ENCODE data around the gene ISCU. TPM values are rescaled to one million over a fixed set of nuclear protein-coding genes. Genes with fewer than 3 reads are reported as not detected.

Gene ISCU
- total and polyA plus RNA-seq, 10 donors = 98.9 to 220 (median 160) TPM

GRCh38 chr12:108576660-108577234, 14.4 kb downstream of the ISCU start:
- Histone ChIP-seq H3K36me3 (no peaks in the 10 kb centered on the region), H3K27ac (no peak overlapping the region), H3K9me3 (no peaks in the 10 kb centered on the region), H3K4me3 (no peak overlapping the region), H3K27me3 (replicated peaks in 1 of 7) (no peaks in the 10 kb centered on the region), H3K4me1 (peaks cover 0 to 41% (median 8%) of the 10 kb centered on the region in 6 donors)
- intact Hi-C loops (cut with DNase I; ENCODE audit: low total_unique reads) = no loop called here
- TF ChIP-seq POLR2AphosphoS5 (IDR thresholded peaks at IDR 0.05) (no peak), POLR2A (IDR thresholded peaks at IDR 0.05) (no peak)
- TF ChIP-seq, protein P1, sequence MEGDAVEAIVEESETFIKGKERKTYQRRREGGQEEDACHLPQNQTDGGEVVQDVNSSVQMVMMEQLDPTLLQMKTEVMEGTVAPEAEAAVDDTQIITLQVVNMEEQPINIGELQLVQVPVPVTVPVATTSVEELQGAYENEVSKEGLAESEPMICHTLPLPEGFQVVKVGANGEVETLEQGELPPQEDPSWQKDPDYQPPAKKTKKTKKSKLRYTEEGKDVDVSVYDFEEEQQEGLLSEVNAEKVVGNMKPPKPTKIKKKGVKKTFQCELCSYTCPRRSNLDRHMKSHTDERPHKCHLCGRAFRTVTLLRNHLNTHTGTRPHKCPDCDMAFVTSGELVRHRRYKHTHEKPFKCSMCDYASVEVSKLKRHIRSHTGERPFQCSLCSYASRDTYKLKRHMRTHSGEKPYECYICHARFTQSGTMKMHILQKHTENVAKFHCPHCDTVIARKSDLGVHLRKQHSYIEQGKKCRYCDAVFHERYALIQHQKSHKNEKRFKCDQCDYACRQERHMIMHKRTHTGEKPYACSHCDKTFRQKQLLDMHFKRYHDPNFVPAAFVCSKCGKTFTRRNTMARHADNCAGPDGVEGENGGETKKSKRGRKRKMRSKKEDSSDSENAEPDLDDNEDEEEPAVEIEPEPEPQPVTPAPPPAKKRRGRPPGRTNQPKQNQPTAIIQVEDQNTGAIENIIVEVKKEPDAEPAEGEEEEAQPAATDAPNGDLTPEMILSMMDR (IDR thresholded peaks at IDR 0.05 in 8 of 11, conservative IDR thresholded peaks at IDR 0.05 in 3 of 11) = no peak
- whole genome bisulfite sequencing, 5 donors = 54 to 79% (median 62%) methylated on average over 6 of the region's 6 CpGs
- no peak for DNase-seq

DNA sequence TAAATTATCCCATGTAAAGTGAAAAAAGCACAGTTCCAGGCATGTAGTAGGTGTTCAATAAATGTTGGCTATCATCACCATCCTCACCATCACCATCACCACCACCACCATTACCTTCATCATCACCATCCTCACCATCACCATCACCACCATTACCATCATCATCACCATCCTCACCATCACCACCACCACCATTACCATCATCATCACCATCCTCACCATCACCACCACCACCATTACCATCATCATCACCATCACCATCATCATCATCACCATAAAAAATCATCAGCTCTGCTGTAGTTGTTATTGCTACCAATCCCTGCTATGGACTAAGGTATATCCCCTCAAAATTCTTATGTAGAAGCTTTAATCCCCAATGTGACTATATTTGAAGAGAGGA, 15.1 kb downstream of the ISCU start:
- intact Hi-C loops (cut with DNase I; ENCODE audit: low total_unique reads) = no loop called here
- Histone ChIP-seq H3K36me3 (no peaks in the 10 kb centered on the region), H3K27ac (no peak overlapping the region), H3K9me3 (no peaks in the 10 kb centered on the region), H3K27me3 (replicated peaks in 1 of 7) (no peaks in the 10 kb centered on the region), H3K4me3 (no peak overlapping the region), H3K4me1 (peaks cover 0 to 35% (median 5%) of the 10 kb centered on the region in 6 donors)
- DNase-seq = no peak
- TF ChIP-seq POLR2A (IDR thresholded peaks at IDR 0.05) (no peak), POLR2AphosphoS5 (IDR thresholded peaks at IDR 0.05) (no peak)

DNA sequence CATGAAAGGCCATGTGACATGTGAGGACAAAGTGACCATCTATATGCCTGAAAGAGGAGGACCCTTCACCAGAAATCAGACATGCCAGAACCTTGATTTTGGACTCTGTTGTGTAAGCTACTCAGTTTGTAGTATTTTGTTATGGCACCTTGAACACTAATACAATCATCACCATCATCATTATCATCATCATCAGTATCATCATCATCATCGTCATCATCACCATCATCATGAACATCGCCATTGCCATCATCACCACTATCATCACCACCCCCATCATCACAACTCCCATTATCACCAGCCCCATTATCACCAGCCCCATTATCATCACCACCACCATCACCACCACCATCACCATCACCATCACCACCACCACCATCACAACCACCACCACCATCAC, 15.9 kb downstream of the ISCU start:
- no peak for DNase-seq
- WGBS, 5 donors = 60 to 100% (median 69%) methylated on average over 2 of the region's 2 CpGs
- no peaks in the 10 kb centered on the region for H3K27me3 ChIP-seq (replicated peaks in 1 of 7)
- H3K4me1 ChIP-seq = peaks cover 0 to 27% (median 3%) of the 10 kb centered on the region in 6 donors
- TF ChIP-seq, protein P1 (IDR thresholded peaks at IDR 0.05 in 8 of 11, conservative IDR thresholded peaks at IDR 0.05 in 3 of 11) = no peak
- TF ChIP-seq POLR2A (IDR thresholded peaks at IDR 0.05) (no peak), POLR2AphosphoS5 (IDR thresholded peaks at IDR 0.05) (no peak)
- intact Hi-C loops (cut with DNase I; ENCODE audit: low total_unique reads) = no loop called here
- no peak overlapping the region for H3K4me3 ChIP-seq
- H3K27ac ChIP-seq = peak overlapping the region in 1 of 8 donors; percentile 58
- H3K36me3 ChIP-seq = no peaks in the 10 kb centered on the region
- H3K9me3 ChIP-seq = no peaks in the 10 kb centered on the region

GRCh38 chr12:108578813-108579212, 16.4 kb downstream of the ISCU start:
- Histone ChIP-seq H3K4me1 (peaks cover 0 to 24% (median 2%) of the 10 kb centered on the region in 6 donors), H3K36me3 (no peaks in the 10 kb centered on the region), H3K27ac (peak overlapping the region in 2 of 8 donors; percentile 0 to 58), H3K4me3 (no peak overlapping the region), H3K9me3 (no peaks in the 10 kb centered on the region), H3K27me3 (replicated peaks in 1 of 7) (no peaks in the 10 kb centered on the region)
- WGBS, 5 donors = 91 to 95% (median 94%) methylated on average over 3 of the region's 3 CpGs
- TF ChIP-seq POLR2A (IDR thresholded peaks at IDR 0.05) (no peak), POLR2AphosphoS5 (IDR thresholded peaks at IDR 0.05) (no peak)
- TF ChIP-seq, protein P1 (IDR thresholded peaks at IDR 0.05 in 8 of 11, conservative IDR thresholded peaks at IDR 0.05 in 3 of 11) = no peak
- DNase-seq = no peak
- intact Hi-C loops (cut with DNase I; ENCODE audit: low total_unique reads) = no loop called here
